Heart left ventricle (tissue), 13 donors: ENCODE results near the gene RAB44.

ENCODE experiments used
- POLR2A ChIP-seq, 2 donors: fragments of 450-650 bp; IDR thresholded peaks; one replicate each; pipeline ENCODE4 v1.6.1; 2017; ENCODE audit warnings: antibody characterized with exemption in 2 of 2, mild to moderate bottlenecking in 2 of 2, moderate library complexity in 2 of 2
- TF ChIP-seq, protein P1 (sequence below), 12 donors: fragments of 200-600 bp; sonication (generic) in 4 of 12; IDR thresholded peaks; one replicate each; pipeline versions ENCODE4 v1.5.0 to v1.8.0; 2018 to 2022; ENCODE audit warnings: antibody characterized with exemption in 12 of 12, mild to moderate bottlenecking in 5 of 12
- donor health status: ischemic (EF 13 %, LVEDD 7.1; RV severe dilation, severe dysfunction).
- donor health status: DM: no; HTN: yes; CAD: no.
- donor health status: DM: no; HTN: no; CAD: no.
- donor health status: ischemic (EF 25% LVEDD 6.9; RV normal size, moderate dysfunction).
- donor health status: ischemic (EF 25% LVEDD 5.7; RV mildly dilated, moderate dysfunction).
- donor health status: ischemic (EF 35%, LVEDD 5.7; RV mildly dilated, moderate dysfunction).
- donor health status: nonischemic (EF 11% LVEDD 7.7; RV severe dilation, severe dysfunction).
- donor health status: DM: yes; HTN: yes; CAD: no.
- donor health status: PGD.
- donor health status: ischemic (EF 29% LVEDD 5.4; RV normal size, mild dysfunction).
- donor health status: nonischemic (EF 23%, LVEDD 6.1; RV moderate dilation, normal function).

DNA sequence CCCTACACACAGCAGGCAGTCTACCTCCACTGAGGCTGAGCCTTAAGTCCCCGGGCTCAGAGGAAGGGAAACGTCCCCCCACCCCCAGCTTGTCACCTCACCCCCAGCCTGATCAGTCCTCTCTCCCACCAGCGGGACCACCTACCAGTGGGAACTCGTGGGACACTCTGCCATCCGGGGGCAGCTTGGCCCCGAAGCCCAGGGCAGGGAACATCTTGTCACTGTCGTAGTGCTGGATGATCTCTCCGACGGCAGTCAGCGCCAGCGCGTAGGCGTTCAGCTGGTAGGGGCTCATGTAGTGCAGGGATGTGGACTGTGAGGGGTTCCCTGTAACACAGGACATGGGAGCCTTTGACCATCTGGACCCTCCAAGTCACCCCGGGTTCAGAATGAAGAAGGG lies 48.6 kb downstream of the RAB44 start:
- no peak for TF ChIP-seq POLR2A (IDR thresholded peaks at IDR 0.05)
- TF ChIP-seq, protein P1, sequence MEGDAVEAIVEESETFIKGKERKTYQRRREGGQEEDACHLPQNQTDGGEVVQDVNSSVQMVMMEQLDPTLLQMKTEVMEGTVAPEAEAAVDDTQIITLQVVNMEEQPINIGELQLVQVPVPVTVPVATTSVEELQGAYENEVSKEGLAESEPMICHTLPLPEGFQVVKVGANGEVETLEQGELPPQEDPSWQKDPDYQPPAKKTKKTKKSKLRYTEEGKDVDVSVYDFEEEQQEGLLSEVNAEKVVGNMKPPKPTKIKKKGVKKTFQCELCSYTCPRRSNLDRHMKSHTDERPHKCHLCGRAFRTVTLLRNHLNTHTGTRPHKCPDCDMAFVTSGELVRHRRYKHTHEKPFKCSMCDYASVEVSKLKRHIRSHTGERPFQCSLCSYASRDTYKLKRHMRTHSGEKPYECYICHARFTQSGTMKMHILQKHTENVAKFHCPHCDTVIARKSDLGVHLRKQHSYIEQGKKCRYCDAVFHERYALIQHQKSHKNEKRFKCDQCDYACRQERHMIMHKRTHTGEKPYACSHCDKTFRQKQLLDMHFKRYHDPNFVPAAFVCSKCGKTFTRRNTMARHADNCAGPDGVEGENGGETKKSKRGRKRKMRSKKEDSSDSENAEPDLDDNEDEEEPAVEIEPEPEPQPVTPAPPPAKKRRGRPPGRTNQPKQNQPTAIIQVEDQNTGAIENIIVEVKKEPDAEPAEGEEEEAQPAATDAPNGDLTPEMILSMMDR (IDR thresholded peaks at IDR 0.05), result no peak
